PC-3 (cell line): ENCODE measurements around the gene HBS1L. TPM values are rescaled to one million over a fixed set of nuclear protein-coding genes. Genes with fewer than 3 reads are reported as not detected.

Experiments
- ATAC-seq: fragments of 200-7000 bp; cut with Tn5 transposase; 2 replicates; pipeline ENCODE4 v1.9.1; 2020; ENCODE audit warnings: mild to moderate bottlenecking, moderate library complexity
- BruUV-seq: library from RNA; stranded (reverse); fragments of 400-500 nt; replicated peaks from 2 replicates; lab custom pipeline; 2021; lab: Mats Ljungman, UMichigan
- CTCF ChIA-PET: fragments of 300-600 bp; sonication (Branson Sonifier 250); formaldehyde crosslinking; loops from one replicate; lab custom pipeline; 2022; ENCODE audit warnings: antibody characterized with exemption; lab: Charles Lee
- POLR2A ChIA-PET: fragments of 300-600 bp; sonication (Branson Sonifier 250); formaldehyde crosslinking; loops from one replicate; lab custom pipeline; 2022; ENCODE audit warnings: antibody characterized with exemption; ENCODE audit not compliant: unreplicated experiment; lab: Charles Lee
- DNase-seq: peaks from one replicate; pipeline ENCODE4 v3.0.0-alpha.2; 2015
- H2AFZ ChIP-seq: fragments of 300-600 bp; sonication (generic); 2 replicates; pipeline ENCODE4 v1.6.0; 2016; ENCODE audit warnings: antibody characterized with exemption, low read length
- H3F3A ChIP-seq: fragments of 300-600 bp; sonication (generic); one replicate; pipeline ENCODE4 v1.6.0; 2017; ENCODE audit warnings: antibody characterized with exemption, low read length, control low read depth, mild to moderate bottlenecking; ENCODE audit not compliant: unreplicated experiment
- H3K27ac ChIP-seq: fragments of 300-600 bp; sonication (generic); 2 replicates; pipeline ENCODE4 v1.5.1; 2016; ENCODE audit warnings: mild to moderate bottlenecking, low read length
- H3K27me3 ChIP-seq: fragments of 300-600 bp; sonication (generic); 2 replicates; pipeline ENCODE4 v1.6.1; 2016; ENCODE audit warnings: low read length, mixed read lengths
- H3K36me3 ChIP-seq: fragments of 300-600 bp; sonication (generic); 2 replicates; pipeline ENCODE4 v1.6.1; 2016; ENCODE audit warnings: low read depth, mixed run types, low read length, mixed read lengths
- H3K4me1 ChIP-seq: fragments of 300-600 bp; sonication (generic); 2 replicates; pipeline ENCODE4 v1.5.1; 2016; ENCODE audit warnings: low read length; ENCODE audit not compliant: insufficient read depth
- H3K4me2 ChIP-seq: fragments of 300-600 bp; sonication (generic); 2 replicates; pipeline ENCODE4 v1.6.0; 2016; ENCODE audit warnings: low read length
- H3K4me3 ChIP-seq: fragments of 300-600 bp; sonication (generic); 2 replicates; pipeline ENCODE4 v1.5.1; 2016; ENCODE audit warnings: mild to moderate bottlenecking, low read length, mixed read lengths
- H3K79me2 ChIP-seq: fragments of 300-600 bp; sonication (generic); 2 replicates; pipeline ENCODE4 v1.6.1; 2017; ENCODE audit warnings: low read length, mixed read lengths
- H3K9ac ChIP-seq: fragments of 300-600 bp; sonication (generic); 2 replicates; pipeline ENCODE4 v1.6.0; 2016; ENCODE audit warnings: mild to moderate bottlenecking, low read length
- H3K9me2 ChIP-seq: fragments of 300-600 bp; sonication (generic); replicated peaks from 2 replicates; pipeline ENCODE4 v1.6.1; 2016; ENCODE audit warnings: mixed run types, low read length, mixed read lengths
- H3K9me3 ChIP-seq: fragments of 300-600 bp; sonication (generic); 2 replicates; pipeline ENCODE4 v1.6.1; 2016; ENCODE audit warnings: low read length, mixed read lengths
- H4K20me1 ChIP-seq: fragments of 300-600 bp; sonication (generic); 2 replicates; pipeline ENCODE4 v1.6.1; 2016; ENCODE audit warnings: low read length, mixed read lengths
- EZH2 ChIP-seq: fragments of 300-600 bp; sonication (generic); IDR thresholded peaks from one replicate; pipeline ENCODE4 v1.6.1; 2017; ENCODE audit warnings: antibody characterized with exemption, mild to moderate bottlenecking, low read length; ENCODE audit not compliant: unreplicated experiment
- EZH2phosphoT487 ChIP-seq: fragments of 300-600 bp; sonication (generic); IDR thresholded peaks from 2 replicates; pipeline ENCODE4 v1.6.1; 2018; ENCODE audit warnings: mild to moderate bottlenecking, antibody characterized with exemption, low read length, borderline replicate concordance
- intact Hi-C: fragments of 100-400 bp; cut with micrococcal nuclease; formaldehyde crosslinking; loops from 2 replicates; pipeline ENCODE4 v1.9.0; 2023
- total RNA-seq: library from RNA; depleted of rRNA; stranded (reverse); fragments of >200 nt; gene quantifications from 2 replicates; pipeline ENCODE4 v1.2.3, GENCODE V29; 2014
- TF ChIP-seq, protein P1 (sequence below): fragments of 300-600 bp; sonication (generic); conservative IDR thresholded peaks from 2 replicates; pipeline ENCODE4 v1.5.1; 2017; ENCODE audit warnings: antibody characterized with exemption, low read depth, mild to moderate bottlenecking, low read length

HBS1L gene
- total RNA-seq, 1 experiment from 2014 or later: 53.2 TPM

GRCh38 chr6:134921721-134922261 is 132.8 kb downstream of the HBS1L start:
- no peaks in the 10 kb centered on the region for H4K20me1 ChIP-seq
- no peaks in the 10 kb centered on the region for H3K4me1 ChIP-seq
- BruUV-seq: no TSS peak
- no peak for ATAC-seq
- H3K27ac ChIP-seq: no peak overlapping the region
- H2AFZ ChIP-seq: no peak overlapping the region
- H3K4me3 ChIP-seq: no peak overlapping the region
- intact Hi-C loops: no loop called here
- H3K9me3 ChIP-seq: no peaks in the 10 kb centered on the region
- no peak overlapping the region for H3K9ac ChIP-seq
- DNase-seq: no peak
- no peaks in the 10 kb centered on the region for H3K27me3 ChIP-seq
- H3F3A ChIP-seq: no peaks in the 10 kb centered on the region
- TF ChIP-seq EZH2phosphoT487: no peak
- TF ChIP-seq, protein P1, sequence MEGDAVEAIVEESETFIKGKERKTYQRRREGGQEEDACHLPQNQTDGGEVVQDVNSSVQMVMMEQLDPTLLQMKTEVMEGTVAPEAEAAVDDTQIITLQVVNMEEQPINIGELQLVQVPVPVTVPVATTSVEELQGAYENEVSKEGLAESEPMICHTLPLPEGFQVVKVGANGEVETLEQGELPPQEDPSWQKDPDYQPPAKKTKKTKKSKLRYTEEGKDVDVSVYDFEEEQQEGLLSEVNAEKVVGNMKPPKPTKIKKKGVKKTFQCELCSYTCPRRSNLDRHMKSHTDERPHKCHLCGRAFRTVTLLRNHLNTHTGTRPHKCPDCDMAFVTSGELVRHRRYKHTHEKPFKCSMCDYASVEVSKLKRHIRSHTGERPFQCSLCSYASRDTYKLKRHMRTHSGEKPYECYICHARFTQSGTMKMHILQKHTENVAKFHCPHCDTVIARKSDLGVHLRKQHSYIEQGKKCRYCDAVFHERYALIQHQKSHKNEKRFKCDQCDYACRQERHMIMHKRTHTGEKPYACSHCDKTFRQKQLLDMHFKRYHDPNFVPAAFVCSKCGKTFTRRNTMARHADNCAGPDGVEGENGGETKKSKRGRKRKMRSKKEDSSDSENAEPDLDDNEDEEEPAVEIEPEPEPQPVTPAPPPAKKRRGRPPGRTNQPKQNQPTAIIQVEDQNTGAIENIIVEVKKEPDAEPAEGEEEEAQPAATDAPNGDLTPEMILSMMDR: no peak
- no peak for TF ChIP-seq EZH2
- no peak overlapping the region for H3K4me2 ChIP-seq
- POLR2A ChIA-PET: no interaction called here
- no peaks in the 10 kb centered on the region for H3K36me3 ChIP-seq
- H3K9me2 ChIP-seq: no peaks in the 10 kb centered on the region
- H3K79me2 ChIP-seq: no peaks in the 10 kb centered on the region
- CTCF ChIA-PET: no interaction called here

GRCh38 chr6:134921276-134921675 is 133.3 kb downstream of the HBS1L start:
- Histone ChIP-seq H3K4me2 (no peak overlapping the region), H3F3A (no peaks in the 10 kb centered on the region), H3K4me3 (no peak overlapping the region), H3K9me2 (no peaks in the 10 kb centered on the region), H3K9ac (no peak overlapping the region), H3K36me3 (no peaks in the 10 kb centered on the region), H3K9me3 (no peaks in the 10 kb centered on the region), H2AFZ (no peak overlapping the region), H3K79me2 (no peaks in the 10 kb centered on the region), H3K27ac (no peak overlapping the region), H3K4me1 (no peaks in the 10 kb centered on the region), H4K20me1 (no peaks in the 10 kb centered on the region), H3K27me3 (no peaks in the 10 kb centered on the region)
- DNase-seq (no peak), ATAC-seq (no peak)
- POLR2A ChIA-PET: no interaction called here
- CTCF ChIA-PET: no interaction called here
- no TSS peak for BruUV-seq
- TF ChIP-seq, protein P1: no peak
- TF ChIP-seq EZH2: no peak
- TF ChIP-seq EZH2phosphoT487: no peak
- intact Hi-C loops: no loop called here

GRCh38 chr6:134920422-134920821 is 134.2 kb downstream of the HBS1L start:
- Histone ChIP-seq H3K9me2 (no peaks in the 10 kb centered on the region), H3F3A (no peaks in the 10 kb centered on the region), H3K27me3 (no peaks in the 10 kb centered on the region), H3K4me1 (no peaks in the 10 kb centered on the region), H4K20me1 (no peaks in the 10 kb centered on the region), H3K4me3 (no peak overlapping the region), H3K36me3 (no peaks in the 10 kb centered on the region), H3K79me2 (no peaks in the 10 kb centered on the region), H3K9me3 (no peaks in the 10 kb centered on the region), H3K4me2 (no peak overlapping the region), H3K27ac (no peak overlapping the region), H2AFZ (no peak overlapping the region), H3K9ac (no peak overlapping the region)
- ChIA-PET POLR2A (no interaction called here), CTCF (no interaction called here)
- ATAC-seq (no peak), DNase-seq (no peak)
- TF ChIP-seq EZH2phosphoT487: no peak
- no peak for TF ChIP-seq EZH2
- TF ChIP-seq, protein P1: no peak
- intact Hi-C loops: no loop called here
- BruUV-seq: no TSS peak
